Trophoblast cell (in vitro differentiated cells and primary cell): Measurements from ENCODE around the gene RALGAPA2.

ENCODE experiments used
- DNase-seq, 2 donors: peaks; one replicate each; pipeline ENCODE4 v3.0.0-alpha.2; 2016
- H2AFZ ChIP-seq: 2 replicates; pipeline ENCODE4 v1.6.1; 2013; ENCODE audit warnings: low read length, moderate library complexity, mild to moderate bottlenecking; ENCODE audit not compliant: insufficient read depth, poor library complexity
- H2AK5ac ChIP-seq: 2 replicates; pipeline ENCODE4 v1.6.1; 2013; ENCODE audit warnings: mild to moderate bottlenecking, low read length
- H2BK120ac ChIP-seq: 2 replicates; pipeline ENCODE4 v1.6.1; 2013; ENCODE audit warnings: low read length, mild to moderate bottlenecking, moderate library complexity; ENCODE audit not compliant: insufficient read depth, poor library complexity
- H2BK12ac ChIP-seq: 2 replicates; pipeline ENCODE4 v1.6.1; 2013; ENCODE audit warnings: mild to moderate bottlenecking, low read length, moderate library complexity
- H2BK5ac ChIP-seq: 2 replicates; pipeline ENCODE4 v1.6.1; 2013; ENCODE audit warnings: low read length, low read depth, moderate library complexity, mild to moderate bottlenecking; ENCODE audit not compliant: poor library complexity
- H3K14ac ChIP-seq: 2 replicates; pipeline ENCODE4 v1.6.1; 2013; ENCODE audit warnings: mild to moderate bottlenecking, low read length
- H3K18ac ChIP-seq: 2 replicates; pipeline ENCODE4 v1.6.1; 2013; ENCODE audit warnings: mild to moderate bottlenecking, low read length
- H3K23ac ChIP-seq: 2 replicates; pipeline ENCODE4 v1.6.1; 2013; ENCODE audit warnings: low read length
- H3K27ac ChIP-seq: 2 replicates; pipeline ENCODE4 v1.5.1; 2013; ENCODE audit warnings: low read depth, mild to moderate bottlenecking, inconsistent platforms, low read length, moderate library complexity
- H3K27me3 ChIP-seq: 2 replicates; pipeline ENCODE4 v1.6.1; 2013; ENCODE audit warnings: inconsistent platforms, mild to moderate bottlenecking, low read length, moderate library complexity; ENCODE audit not compliant: insufficient read depth
- H3K36me3 ChIP-seq, 2 experiments: 1 replicate in 1 of 2; 2 replicates in 1 of 2; pipeline ENCODE4 v1.6.1; 2013; ENCODE audit warnings: low read length in 2 of 2, mild to moderate bottlenecking in 2 of 2, moderate library complexity in 1 of 2; ENCODE audit not compliant: insufficient read depth in 2 of 2, control insufficient read depth in 1 of 2
- H3K4ac ChIP-seq: 2 replicates; pipeline ENCODE4 v1.6.1; 2013; ENCODE audit warnings: low read depth, mild to moderate bottlenecking, low read length, moderate library complexity
- H3K4me1 ChIP-seq, 2 experiments: 1 replicate in 1 of 2; 2 replicates in 1 of 2; pipeline ENCODE4 v1.6.1; 2013; ENCODE audit warnings: low read length in 2 of 2, mild to moderate bottlenecking in 2 of 2, moderate library complexity in 1 of 2; ENCODE audit not compliant: insufficient read depth in 2 of 2, control insufficient read depth in 1 of 2
- H3K4me2 ChIP-seq: 2 replicates; pipeline ENCODE4 v1.6.1; 2013; ENCODE audit warnings: inconsistent platforms, mild to moderate bottlenecking, low read length, moderate library complexity
- H3K4me3 ChIP-seq: 2 replicates; pipeline ENCODE4 v1.5.1; 2013; ENCODE audit warnings: mild to moderate bottlenecking, low read depth, low read length, inconsistent platforms
- H3K79me1 ChIP-seq: one replicate; pipeline ENCODE4 v1.6.1; 2013; ENCODE audit warnings: low read length
- H3K79me2 ChIP-seq: 2 replicates; pipeline ENCODE4 v1.6.1; 2013; ENCODE audit warnings: low read length, mild to moderate bottlenecking; ENCODE audit not compliant: control insufficient read depth, insufficient read depth, poor library complexity
- H3K9ac ChIP-seq: 2 replicates; pipeline ENCODE4 v1.6.1; 2013; ENCODE audit warnings: mild to moderate bottlenecking, low read length
- H3K9me3 ChIP-seq: 2 replicates; pipeline ENCODE4 v1.6.1; 2013; ENCODE audit warnings: low read depth, mild to moderate bottlenecking, control low read depth, inconsistent platforms, low read length; ENCODE audit not compliant: insufficient read depth
- H4K12ac ChIP-seq: 2 replicates; pipeline ENCODE4 v1.6.1; 2013; ENCODE audit warnings: low read depth, mild to moderate bottlenecking, low read length, moderate library complexity
- H4K8ac ChIP-seq: 2 replicates; pipeline ENCODE4 v1.6.1; 2013; ENCODE audit warnings: low read depth, mild to moderate bottlenecking, low read length, moderate library complexity
- H4K91ac ChIP-seq: one replicate; pipeline ENCODE4 v1.6.1; 2013; ENCODE audit warnings: low read depth, mild to moderate bottlenecking, low read length, moderate library complexity
- WGBS: extraction: QIAGEN DNeasy Blood & Tissue Kit; methylation state at CpG from one replicate; pipeline ENCODE4 v1.1.7; 2013; ENCODE audit warnings: missing lambda C conversion rate; ENCODE audit not compliant: insufficient read length, insufficient coverage; ENCODE audit errors: extremely low coverage; 5-methylcytosine and 5-hydroxymethylcytosine counted together

The RALGAPA2 gene

DNA sequence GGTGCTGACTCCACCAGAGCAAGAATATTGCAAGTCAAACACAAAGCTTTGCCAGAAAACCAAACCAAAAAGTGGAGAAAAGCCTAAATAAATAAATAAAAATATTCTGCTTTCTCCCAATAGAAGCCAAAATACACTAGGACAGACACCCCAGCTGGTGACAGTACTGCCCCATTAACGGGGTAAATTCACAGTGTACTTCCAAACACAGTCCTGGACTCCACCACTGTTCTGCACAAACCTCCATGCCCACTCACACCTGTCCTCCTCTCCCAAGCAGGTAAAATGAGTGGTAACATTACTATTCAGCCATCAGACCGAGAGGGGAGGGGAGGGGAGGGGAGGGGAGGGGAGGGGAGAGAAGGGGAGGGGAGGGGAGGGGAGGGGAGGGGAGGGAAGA is 70.7 kb downstream of the RALGAPA2 start:
- Histone ChIP-seq H3K79me1 (no peaks in the 10 kb centered on the region), H3K36me3 (peaks cover 1 to 3% of the 10 kb centered on the region in 2 experiments), H3K79me2 (no peaks in the 10 kb centered on the region), H4K8ac (no peak overlapping the region), H3K18ac (no peak overlapping the region), H3K27me3 (no peaks in the 10 kb centered on the region), H3K9me3 (no peaks in the 10 kb centered on the region), H2AK5ac (no peak overlapping the region), H2BK120ac (no peak overlapping the region), H3K14ac (no peak overlapping the region), H4K91ac (no peak overlapping the region), H3K23ac (no peak overlapping the region), H3K4me3 (no peak overlapping the region), H3K4me1 (no peaks in the 10 kb centered on the region), H3K4ac (no peak overlapping the region), H4K12ac (no peak overlapping the region), H2BK5ac (no peak overlapping the region), H3K9ac (no peak overlapping the region), H3K4me2 (no peak overlapping the region), H2AFZ (no peak overlapping the region), H2BK12ac (no peak overlapping the region), H3K27ac (no peak overlapping the region)
- no CpG with 5 or more reads among the region's 2 CpGs for WGBS
- no peak for DNase-seq

GRCh38 chr20:20638878-20639277 is 73.6 kb downstream of the RALGAPA2 start:
- no peak overlapping the region for H3K18ac ChIP-seq
- H3K9ac ChIP-seq = no peak overlapping the region
- H2AFZ ChIP-seq = no peak overlapping the region
- H4K91ac ChIP-seq = no peak overlapping the region
- no peak overlapping the region for H3K4ac ChIP-seq
- peaks cover 5 to 6% of the 10 kb centered on the region in 2 experiments for H3K36me3 ChIP-seq
- H2BK12ac ChIP-seq = no peak overlapping the region
- no peak overlapping the region for H3K14ac ChIP-seq
- no peaks in the 10 kb centered on the region for H3K9me3 ChIP-seq
- H2BK5ac ChIP-seq = no peak overlapping the region
- H2AK5ac ChIP-seq = no peak overlapping the region
- H3K23ac ChIP-seq = no peak overlapping the region
- H3K79me1 ChIP-seq = no peaks in the 10 kb centered on the region
- H4K12ac ChIP-seq = no peak overlapping the region
- no CpG with 5 or more reads among the region's 2 CpGs for WGBS
- H3K27ac ChIP-seq = no peak overlapping the region
- no peak overlapping the region for H4K8ac ChIP-seq
- H3K4me3 ChIP-seq = no peak overlapping the region
- DNase-seq = no peak
- no peaks in the 10 kb centered on the region for H3K4me1 ChIP-seq
- no peak overlapping the region for H3K4me2 ChIP-seq
- H3K27me3 ChIP-seq = no peaks in the 10 kb centered on the region
- no peaks in the 10 kb centered on the region for H3K79me2 ChIP-seq
- no peak overlapping the region for H2BK120ac ChIP-seq

DNA sequence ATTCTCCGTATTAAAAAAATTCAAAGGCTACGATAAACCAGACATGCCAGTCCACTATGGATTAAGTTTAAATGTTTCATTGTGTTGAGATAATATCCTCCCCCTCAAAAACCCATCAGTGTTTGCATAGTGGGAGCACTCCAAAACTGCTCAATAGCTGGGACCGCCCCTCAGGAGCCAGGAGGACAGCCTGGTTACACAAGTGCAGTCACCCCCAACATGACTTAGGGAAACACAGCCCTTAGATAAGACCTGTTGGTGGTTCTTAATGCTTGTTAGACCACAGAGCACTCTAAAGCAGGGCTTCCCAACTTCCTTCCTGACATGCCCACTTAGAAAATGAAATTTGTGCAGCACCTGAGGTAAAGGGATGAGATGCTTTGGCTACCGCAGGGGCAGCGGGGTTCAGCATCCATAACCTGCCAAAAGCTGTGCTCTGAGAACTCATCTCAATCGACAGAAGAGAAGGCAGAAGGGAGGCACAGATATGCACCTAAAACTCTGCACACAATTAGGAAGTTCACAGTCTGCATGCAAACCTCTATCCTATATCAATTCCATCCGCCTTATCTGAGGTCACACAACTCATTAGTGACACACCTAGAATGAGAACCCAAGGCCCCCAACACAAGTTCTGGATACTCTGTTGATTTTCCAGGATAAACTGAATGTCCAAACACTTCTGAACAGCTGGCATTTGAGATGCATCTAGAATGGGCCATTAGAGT is 74.3 kb downstream of the RALGAPA2 start:
- Histone ChIP-seq H3K79me1 (no peaks in the 10 kb centered on the region), H2AK5ac (no peak overlapping the region), H3K27me3 (no peaks in the 10 kb centered on the region), H3K36me3 (peaks cover 5 to 6% of the 10 kb centered on the region in 2 experiments), H3K18ac (no peak overlapping the region), H3K14ac (no peak overlapping the region), H4K12ac (no peak overlapping the region), H4K91ac (no peak overlapping the region), H3K27ac (no peak overlapping the region), H3K9ac (no peak overlapping the region), H3K4me2 (no peak overlapping the region), H2AFZ (no peak overlapping the region), H3K4me3 (no peak overlapping the region), H2BK5ac (no peak overlapping the region), H2BK120ac (no peak overlapping the region), H4K8ac (no peak overlapping the region), H3K79me2 (no peaks in the 10 kb centered on the region), H3K9me3 (no peaks in the 10 kb centered on the region), H3K4me1 (no peaks in the 10 kb centered on the region), H3K4ac (no peak overlapping the region), H2BK12ac (no peak overlapping the region), H3K23ac (no peak overlapping the region)
- DNase-seq = no peak
- no CpG with 5 or more reads among the region's 7 CpGs for WGBS

DNA sequence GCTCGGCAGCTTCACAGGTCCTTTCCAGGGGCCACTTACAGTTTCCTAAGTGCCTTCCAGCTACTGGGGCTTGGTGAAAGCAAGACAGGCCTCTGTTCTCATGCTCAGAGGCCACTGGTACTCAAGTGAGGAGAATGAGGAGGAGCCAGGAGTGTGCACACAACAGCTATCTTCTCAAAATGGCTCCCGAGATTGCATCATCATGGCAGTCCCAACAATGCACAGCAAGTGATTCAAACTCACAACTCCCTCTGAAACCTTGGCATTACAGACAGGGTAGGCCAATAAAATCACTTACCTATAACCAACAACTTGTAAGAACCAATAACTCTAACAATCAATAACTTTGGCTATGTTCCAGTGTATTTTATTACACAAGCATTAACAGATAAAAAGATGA is 77.4 kb downstream of the RALGAPA2 start:
- Histone ChIP-seq H3K4me3 (no peak overlapping the region), H2AFZ (no peak overlapping the region), H2AK5ac (no peak overlapping the region), H2BK5ac (no peak overlapping the region), H3K14ac (no peak overlapping the region), H3K18ac (no peak overlapping the region), H2BK12ac (no peak overlapping the region), H3K4me2 (no peak overlapping the region), H3K79me2 (no peaks in the 10 kb centered on the region), H2BK120ac (no peak overlapping the region), H3K79me1 (no peaks in the 10 kb centered on the region), H4K8ac (no peak overlapping the region), H3K36me3 (peaks cover 5 to 6% of the 10 kb centered on the region in 2 experiments), H4K91ac (no peak overlapping the region), H4K12ac (no peak overlapping the region), H3K4ac (no peak overlapping the region), H3K4me1 (peaks cover 0 to 4% of the 10 kb centered on the region in 2 experiments), H3K9me3 (no peaks in the 10 kb centered on the region), H3K27ac (no peak overlapping the region), H3K27me3 (no peaks in the 10 kb centered on the region), H3K9ac (no peak overlapping the region), H3K23ac (no peak overlapping the region)
- DNase-seq = no peak
- WGBS = no CpG with 5 or more reads among the region's 2 CpGs
